Osteoblast (primary cell): ENCODE measurements around the gene DCAF6. TPM values are rescaled to one million over a fixed set of nuclear protein-coding genes. Genes with fewer than 3 reads are reported as not detected.

Experiments used
- DNase-seq: peaks from one replicate; pipeline ENCODE4 v3.0.0; 2011; ENCODE audit warnings: low spot score, mixed read lengths; ENCODE audit not compliant: insufficient read length; ENCODE audit errors: missing footprints
- H2AFZ ChIP-seq: 2 replicates; pipeline ENCODE4 v1.6.0; 2011; ENCODE audit warnings: mild to moderate bottlenecking, low read length
- H3K27ac ChIP-seq: 2 replicates; pipeline ENCODE4 v1.5.1; 2011; ENCODE audit warnings: mild to moderate bottlenecking, low read depth, low read length, moderate library complexity
- H3K27me3 ChIP-seq: 2 replicates; pipeline ENCODE4 v1.6.0; 2012; ENCODE audit warnings: mild to moderate bottlenecking, control low read depth, inconsistent platforms, low read length, moderate library complexity; ENCODE audit not compliant: insufficient read depth
- H3K36me3 ChIP-seq: 2 replicates; pipeline ENCODE4 v1.5.1; 2011; ENCODE audit warnings: mild to moderate bottlenecking, low read length, control low read depth, moderate library complexity; ENCODE audit not compliant: insufficient read depth
- H3K4me1 ChIP-seq: 2 replicates; pipeline ENCODE4 v1.5.1; 2011; ENCODE audit warnings: mild to moderate bottlenecking, low read length, control low read depth, moderate library complexity; ENCODE audit not compliant: insufficient read depth
- H3K4me2 ChIP-seq: 2 replicates; pipeline ENCODE4 v1.6.0; 2011; ENCODE audit warnings: mild to moderate bottlenecking, low read length; ENCODE audit not compliant: insufficient read depth
- H3K4me3 ChIP-seq: fragments of 200-600 bp; sonication (generic); 3 replicates; pipeline ENCODE4 v1.5.1; 2012; ENCODE audit warnings: mild to moderate bottlenecking, low read length, inconsistent platforms; ENCODE audit not compliant: insufficient read depth
- H3K79me2 ChIP-seq: 2 replicates; pipeline ENCODE4 v1.6.0; 2012; ENCODE audit warnings: mild to moderate bottlenecking, low read length, control low read depth, inconsistent platforms; ENCODE audit not compliant: insufficient read depth
- H3K9me3 ChIP-seq: 2 replicates; pipeline ENCODE4 v1.5.1; 2011; ENCODE audit warnings: low read depth, low read length, control low read depth
- H4K20me1 ChIP-seq: 2 replicates; pipeline ENCODE4 v1.6.0; 2012; ENCODE audit warnings: mild to moderate bottlenecking, low read length, control low read depth; ENCODE audit not compliant: insufficient read depth
- CTCF ChIP-seq: IDR thresholded peaks from 2 replicates; pipeline ENCODE4 v1.5.1; 2011; ENCODE audit warnings: mild to moderate bottlenecking, low read depth, low read length, moderate library complexity; ENCODE audit errors: extremely low read depth
- total RNA-seq: library from RNA; depleted of rRNA; stranded (reverse); fragments of >200 nt; gene quantifications from 2 replicates; pipeline ENCODE4 v1.2.3, GENCODE V29; 2012

DCAF6 gene
- total RNA-seq, 1 donor = 91.6 TPM

GRCh38 chr1:167911413-167911812, 25.1 kb upstream of the DCAF6 start:
- no peak overlapping the region for H3K4me2 ChIP-seq
- peaks cover 1% of the 10 kb centered on the region for H3K9me3 ChIP-seq
- no peak for TF ChIP-seq CTCF
- H3K4me1 ChIP-seq = no peaks in the 10 kb centered on the region
- no peaks in the 10 kb centered on the region for H3K79me2 ChIP-seq
- peak overlapping the region; percentile 20 for H2AFZ ChIP-seq
- no peaks in the 10 kb centered on the region for H3K27me3 ChIP-seq
- peaks cover 9% of the 10 kb centered on the region for H3K36me3 ChIP-seq
- H3K4me3 ChIP-seq = no peak overlapping the region
- H3K27ac ChIP-seq = no peak overlapping the region
- DNase-seq = no peak
- no peaks in the 10 kb centered on the region for H4K20me1 ChIP-seq

- DNase-seq = no peak
- H4K20me1 ChIP-seq = no peaks in the 10 kb centered on the region
- no peak overlapping the region for H2AFZ ChIP-seq
- H3K27ac ChIP-seq = no peak overlapping the region
- no peaks in the 10 kb centered on the region for H3K27me3 ChIP-seq
- H3K4me2 ChIP-seq = no peak overlapping the region
- no peaks in the 10 kb centered on the region for H3K79me2 ChIP-seq
- no peak for TF ChIP-seq CTCF
- peaks cover 1% of the 10 kb centered on the region for H3K9me3 ChIP-seq
- peaks cover 14% of the 10 kb centered on the region for H3K36me3 ChIP-seq
- no peak overlapping the region for H3K4me3 ChIP-seq
- H3K4me1 ChIP-seq = no peaks in the 10 kb centered on the region
These were observed 24.2 kb upstream of the DCAF6 start for GRCh38 chr1:167912294-167912693.

GRCh38 chr1:167913895-167914496, 22.5 kb upstream of the DCAF6 start, which contains the start of gene ADCY10:
Gene ADCY10, minus strand, starts transcription at chr1:167914134. Its CDS starts 8,994 bp downstream, at chr1:167905140.
- no peaks in the 10 kb centered on the region for H3K4me1 ChIP-seq
- H3K36me3 ChIP-seq = peaks cover 17% of the 10 kb centered on the region
- no peak within 1 kb of the TSS for H3K27ac ChIP-seq
- no peak within 1 kb of the TSS for H2AFZ ChIP-seq
- H3K4me3 ChIP-seq = no peak within 1 kb of the TSS
- H3K4me2 ChIP-seq = no peak within 1 kb of the TSS
- H4K20me1 ChIP-seq = no peaks in the 10 kb centered on the region
- no peak for DNase-seq
- H3K27me3 ChIP-seq = no peaks in the 10 kb centered on the region
- no peaks in the 10 kb centered on the region for H3K79me2 ChIP-seq
- peaks cover 1% of the 10 kb centered on the region for H3K9me3 ChIP-seq
- no peak for TF ChIP-seq CTCF

- Histone ChIP-seq H3K4me2 (no peak overlapping the region), H3K4me3 (no peak overlapping the region), H3K79me2 (peaks cover 2% of the 10 kb centered on the region), H3K4me1 (no peaks in the 10 kb centered on the region), H4K20me1 (no peaks in the 10 kb centered on the region), H3K36me3 (peaks cover 17% of the 10 kb centered on the region), H3K9me3 (no peaks in the 10 kb centered on the region), H2AFZ (no peak overlapping the region), H3K27ac (no peak overlapping the region), H3K27me3 (no peaks in the 10 kb centered on the region)
- DNase-seq = no peak
- TF ChIP-seq CTCF = no peak
These were observed 20.9 kb upstream of the DCAF6 start for GRCh38 chr1:167915569-167915968.
